ENCODE data around the gene SORD.

GRCh38 chr15:45091576-45091975 lies 68.6 kb downstream of the SORD start:
- no peak for TF ChIP-seq CTCF (IDR thresholded peaks at IDR 0.05)
- no peak for TF ChIP-seq POLR2A (IDR thresholded peaks at IDR 0.05)
